HG03175 (cell line): ENCODE results near the gene USP38.
"Not testable (repeated sequence)": the region's sequence is repeated elsewhere in the genome, so short reads cannot be mapped to it uniquely, and the experiment has no call there.

ENCODE experiments used
- ATAC-seq: cut with Tn5 transposase; IDR thresholded peaks from one replicate; pipeline ENCODE4 v1.9.1; 2021; ENCODE audit warnings: mild to moderate bottlenecking, moderate library complexity; ENCODE audit not compliant: unreplicated experiment

The USP38 gene, protein sequence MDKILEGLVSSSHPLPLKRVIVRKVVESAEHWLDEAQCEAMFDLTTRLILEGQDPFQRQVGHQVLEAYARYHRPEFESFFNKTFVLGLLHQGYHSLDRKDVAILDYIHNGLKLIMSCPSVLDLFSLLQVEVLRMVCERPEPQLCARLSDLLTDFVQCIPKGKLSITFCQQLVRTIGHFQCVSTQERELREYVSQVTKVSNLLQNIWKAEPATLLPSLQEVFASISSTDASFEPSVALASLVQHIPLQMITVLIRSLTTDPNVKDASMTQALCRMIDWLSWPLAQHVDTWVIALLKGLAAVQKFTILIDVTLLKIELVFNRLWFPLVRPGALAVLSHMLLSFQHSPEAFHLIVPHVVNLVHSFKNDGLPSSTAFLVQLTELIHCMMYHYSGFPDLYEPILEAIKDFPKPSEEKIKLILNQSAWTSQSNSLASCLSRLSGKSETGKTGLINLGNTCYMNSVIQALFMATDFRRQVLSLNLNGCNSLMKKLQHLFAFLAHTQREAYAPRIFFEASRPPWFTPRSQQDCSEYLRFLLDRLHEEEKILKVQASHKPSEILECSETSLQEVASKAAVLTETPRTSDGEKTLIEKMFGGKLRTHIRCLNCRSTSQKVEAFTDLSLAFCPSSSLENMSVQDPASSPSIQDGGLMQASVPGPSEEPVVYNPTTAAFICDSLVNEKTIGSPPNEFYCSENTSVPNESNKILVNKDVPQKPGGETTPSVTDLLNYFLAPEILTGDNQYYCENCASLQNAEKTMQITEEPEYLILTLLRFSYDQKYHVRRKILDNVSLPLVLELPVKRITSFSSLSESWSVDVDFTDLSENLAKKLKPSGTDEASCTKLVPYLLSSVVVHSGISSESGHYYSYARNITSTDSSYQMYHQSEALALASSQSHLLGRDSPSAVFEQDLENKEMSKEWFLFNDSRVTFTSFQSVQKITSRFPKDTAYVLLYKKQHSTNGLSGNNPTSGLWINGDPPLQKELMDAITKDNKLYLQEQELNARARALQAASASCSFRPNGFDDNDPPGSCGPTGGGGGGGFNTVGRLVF

GRCh38 chr4:143184503-143185252 lies at the start of gene USP38:
TSS of gene USP38 (plus strand) at chr4:143184917. CDS start at chr4:143185451, 534 bp downstream.
- ATAC-seq: peak; percentile 81

GRCh38 chr4:143135358-143135757 lies 49.4 kb upstream of the USP38 start:
- ATAC-seq: no peak

GRCh38 chr4:143140696-143141095 lies 44.0 kb upstream of the USP38 start:
- no peak for ATAC-seq

DNA sequence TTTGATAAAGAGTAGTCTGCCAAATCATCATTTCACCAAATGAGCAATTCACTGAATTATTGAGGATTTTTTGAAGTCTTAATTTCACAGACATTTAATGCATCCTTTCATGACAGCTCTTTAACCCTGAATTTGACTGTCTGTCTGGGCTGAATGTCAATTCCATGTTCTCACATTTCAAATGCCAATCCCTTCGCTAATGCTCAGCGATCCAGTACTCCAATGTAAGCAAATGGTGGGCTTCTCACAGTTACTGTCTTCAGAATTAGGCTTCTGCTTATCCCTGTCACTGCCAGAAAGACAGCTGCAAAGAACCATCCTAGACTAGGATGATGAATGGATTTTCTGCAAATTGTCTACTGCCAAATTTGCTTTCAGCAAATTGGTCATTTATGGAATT lies 36.2 kb upstream of the USP38 start:
- ATAC-seq: no peak

GRCh38 chr4:143156853-143157252 lies 27.9 kb upstream of the USP38 start:
- no peak for ATAC-seq

GRCh38 chr4:143163614-143164013 lies 21.1 kb upstream of the USP38 start:
- ATAC-seq: no peak

GRCh38 chr4:143166722-143167121 lies 18.0 kb upstream of the USP38 start:
- not testable (repeated sequence) for ATAC-seq

DNA sequence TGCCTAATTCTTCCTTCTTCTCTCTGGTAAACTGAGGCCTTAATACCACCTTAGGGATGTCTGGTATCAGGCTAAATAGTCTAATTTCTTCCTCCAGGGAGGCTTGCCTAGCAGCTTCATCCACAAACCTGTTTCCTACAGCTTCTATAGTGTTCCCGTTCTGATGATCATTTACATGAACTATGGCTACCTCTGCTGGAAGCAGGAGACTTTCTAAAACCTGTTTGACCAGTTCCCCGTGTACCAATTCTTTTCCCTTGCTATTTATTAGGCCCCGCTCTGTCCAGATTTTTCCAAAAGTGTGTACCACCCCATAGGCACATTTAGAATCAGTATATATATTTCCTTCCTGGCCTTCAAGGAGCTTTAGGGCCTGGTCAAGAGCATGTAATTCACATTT lies 5.8 kb upstream of the USP38 start:
- no peak for ATAC-seq

GRCh38 chr4:143183513-143184216 lies 1.1 kb upstream of the USP38 start:
- no peak for ATAC-seq

DNA sequence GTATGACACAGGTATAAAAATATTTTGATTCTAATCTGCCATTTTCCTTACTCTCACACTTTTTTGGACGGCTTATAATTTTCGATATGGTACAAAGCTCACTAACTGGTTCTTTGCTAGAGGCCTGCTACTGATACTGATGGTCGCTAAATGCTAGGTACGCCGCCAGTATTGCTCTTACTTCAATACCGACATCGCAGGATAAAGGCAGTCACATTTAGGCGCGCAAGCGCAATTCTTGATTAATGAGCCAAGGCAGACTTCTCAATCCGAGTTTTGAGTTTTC lies 557 bp upstream of the USP38 start:
- ATAC-seq: peak; percentile 12

DNA sequence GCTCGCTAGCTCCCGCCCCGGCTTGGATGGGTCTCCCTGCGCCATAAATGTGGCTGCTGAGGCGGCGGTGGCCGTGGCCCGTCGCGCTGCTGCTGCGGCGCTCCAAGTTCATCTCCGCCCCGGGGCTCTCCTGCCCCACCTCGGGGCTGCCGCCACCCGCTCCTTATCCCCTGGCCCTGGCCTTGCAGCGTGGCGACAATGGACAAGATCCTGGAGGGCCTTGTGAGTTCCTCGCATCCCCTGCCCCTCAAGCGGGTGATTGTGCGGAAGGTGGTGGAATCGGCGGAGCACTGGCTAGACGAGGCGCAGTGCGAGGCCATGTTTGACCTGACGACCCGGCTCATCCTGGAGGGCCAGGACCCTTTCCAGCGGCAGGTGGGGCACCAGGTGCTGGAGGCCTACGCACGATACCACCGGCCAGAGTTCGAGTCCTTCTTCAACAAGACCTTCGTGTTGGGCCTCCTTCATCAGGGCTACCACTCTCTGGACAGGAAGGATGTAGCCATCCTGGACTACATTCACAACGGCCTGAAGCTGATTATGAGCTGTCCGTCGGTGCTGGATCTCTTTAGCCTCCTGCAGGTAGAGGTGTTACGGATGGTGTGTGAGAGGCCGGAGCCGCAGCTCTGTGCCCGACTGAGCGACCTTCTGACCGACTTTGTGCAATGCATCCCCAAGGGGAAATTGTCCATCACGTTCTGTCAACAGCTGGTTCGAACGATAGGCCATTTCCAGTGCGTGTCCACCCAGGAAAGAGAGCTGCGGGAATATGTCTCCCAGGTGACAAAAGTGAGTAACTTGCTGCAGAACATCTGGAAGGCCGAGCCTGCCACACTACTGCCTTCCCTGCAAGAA lies 763 bp downstream of the USP38 start:
- ATAC-seq: peak; percentile 28

DNA sequence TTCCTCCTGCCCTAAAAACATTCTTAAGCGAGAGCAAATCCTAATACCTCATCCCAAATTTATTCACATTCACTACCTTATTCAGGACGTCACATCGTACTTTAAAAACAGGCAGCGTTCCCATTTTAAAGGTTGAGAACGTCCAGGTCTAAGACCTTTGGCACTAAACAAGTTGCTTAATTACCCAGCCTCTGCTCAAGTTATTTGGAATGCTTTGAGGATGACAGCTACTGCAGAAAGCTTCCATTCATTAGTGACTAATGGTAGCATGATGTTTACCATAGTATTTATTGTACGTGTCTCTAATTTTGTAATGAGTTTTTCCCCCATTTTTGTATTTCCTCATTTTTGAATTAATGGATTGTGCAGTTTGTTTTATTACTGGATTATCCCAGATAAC lies 1.5 kb downstream of the USP38 start:
- ATAC-seq: no peak

DNA sequence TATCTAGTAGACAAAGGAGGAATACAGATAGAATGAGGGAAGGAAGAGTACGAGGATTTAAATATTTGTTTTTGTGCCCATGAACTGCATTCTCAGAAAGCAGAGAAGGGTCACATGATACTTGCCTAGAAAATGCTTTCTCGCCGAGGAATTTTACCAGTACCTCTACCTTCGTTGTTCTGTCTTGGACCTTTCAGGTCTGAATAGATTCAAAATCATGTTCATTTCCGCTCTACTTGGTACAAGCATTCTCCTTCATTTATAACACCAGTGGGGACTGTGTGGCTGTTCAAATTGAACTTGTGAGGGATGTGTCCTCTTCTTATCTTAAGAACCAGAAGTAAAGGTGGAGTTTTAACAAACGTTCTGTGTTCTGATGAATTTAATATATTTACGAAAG lies 1.9 kb downstream of the USP38 start:
- no peak for ATAC-seq

- no peak for ATAC-seq
Measured at GRCh38 chr4:143188136-143189088, 3.7 kb downstream of the USP38 start.

DNA sequence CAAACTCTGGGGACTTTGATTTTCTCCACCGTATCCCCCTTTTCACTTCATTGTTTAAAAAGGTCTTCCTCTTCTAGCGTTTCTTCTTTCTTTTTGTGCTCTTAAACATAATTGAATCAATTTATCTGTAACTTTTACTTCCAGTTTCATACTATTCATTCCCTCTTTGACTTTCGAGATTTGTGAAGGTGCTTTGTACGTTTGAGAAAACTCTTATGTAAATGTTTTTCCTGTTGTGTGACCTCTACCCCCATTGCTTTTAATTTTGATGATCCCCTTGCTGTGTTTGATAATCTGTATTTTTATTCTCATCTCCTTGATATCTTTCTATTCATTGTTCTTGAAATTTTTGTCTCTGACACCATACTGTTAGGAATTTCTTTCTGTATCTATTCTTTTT lies 4.8 kb downstream of the USP38 start:
- ATAC-seq: no peak

GRCh38 chr4:143195581-143195980 lies 10.9 kb downstream of the USP38 start:
- ATAC-seq: no peak

DNA sequence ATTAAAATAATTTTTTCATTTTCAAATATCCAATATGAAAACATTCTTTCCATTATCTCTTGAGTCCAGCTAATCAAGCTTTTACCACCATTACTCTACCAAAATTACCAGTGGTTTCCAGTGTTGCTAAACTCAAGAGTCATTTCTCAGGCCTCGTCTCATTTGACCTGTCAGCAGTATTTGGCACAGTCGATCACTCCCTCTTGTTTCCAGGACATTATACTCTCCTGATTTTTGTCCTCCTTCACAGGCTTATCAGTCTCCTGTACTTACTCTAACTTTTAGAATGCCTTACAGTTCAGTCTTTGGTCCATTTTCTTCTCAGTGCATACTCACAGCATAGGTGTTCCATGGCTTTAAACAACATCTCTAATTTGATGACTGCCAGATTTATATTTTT lies 11.6 kb downstream of the USP38 start:
- no peak for ATAC-seq

DNA sequence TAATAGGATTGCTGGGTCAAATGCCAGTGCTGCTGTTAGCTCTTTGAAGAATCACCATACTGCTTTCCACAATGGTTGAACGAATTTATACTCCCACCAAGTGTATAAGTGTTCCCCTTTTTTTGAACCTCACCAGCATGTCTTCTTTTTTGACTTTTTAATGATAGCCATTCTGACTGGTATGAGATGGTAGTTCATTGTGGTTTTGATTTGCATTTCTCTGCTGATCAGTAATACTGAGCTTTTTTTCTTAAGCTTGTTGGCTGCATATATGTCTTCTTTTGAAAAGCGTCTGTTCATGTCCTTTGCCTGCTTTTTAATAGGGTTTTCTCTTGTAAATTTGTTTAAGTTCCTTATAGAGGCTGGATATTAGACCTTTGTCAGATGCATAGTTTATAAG lies 14.8 kb downstream of the USP38 start:
- ATAC-seq: no peak

DNA sequence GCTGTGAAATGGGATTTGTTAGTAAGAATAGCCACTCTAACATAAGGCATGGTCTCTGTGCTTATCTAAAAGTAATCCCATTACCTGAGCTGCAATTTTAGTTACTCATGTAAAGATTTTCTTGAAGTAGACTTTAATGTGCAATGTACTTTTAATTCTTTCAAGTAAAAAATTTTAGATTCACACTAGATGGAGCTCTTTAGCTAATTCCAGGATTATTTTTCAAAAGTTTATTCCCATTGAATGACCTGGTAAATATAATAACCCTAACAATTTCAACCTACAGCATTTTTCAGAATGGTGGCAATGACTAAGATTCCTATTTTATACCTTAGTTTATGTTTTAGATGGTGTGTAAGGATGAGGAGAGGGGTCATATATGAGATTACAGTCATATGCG lies 18.1 kb downstream of the USP38 start:
- ATAC-seq: no peak
